ENCODE data around the gene SPHK2. TPM values are rescaled to one million over a fixed set of nuclear protein-coding genes. Genes with fewer than 3 reads are reported as not detected.

Gene SPHK2
- polyA plus RNA-seq, 1 of the 3 experiments (the other 2 are of a cell fraction): 14.8 TPM

DNA sequence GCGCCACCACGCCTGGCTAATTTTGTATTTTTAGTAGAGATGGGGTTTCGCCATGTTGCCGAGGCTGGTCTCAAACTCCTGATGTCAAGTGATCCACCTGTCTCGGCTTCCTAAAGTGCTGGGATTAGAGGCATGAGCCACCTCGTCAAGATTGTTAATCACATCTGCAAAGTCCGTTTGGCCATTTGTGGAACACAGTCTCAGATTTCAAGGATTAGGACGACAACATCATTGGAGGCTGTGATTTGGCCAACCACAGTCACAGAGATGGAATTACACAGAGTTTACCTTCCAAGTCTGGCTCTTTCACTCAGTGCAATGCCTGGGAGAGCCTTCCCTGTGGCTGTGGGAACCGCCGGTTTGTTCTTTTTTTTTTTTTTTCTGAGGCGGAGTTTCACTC is 49.5 kb upstream of the SPHK2 start (continued):
- TF ChIP-seq MXI1 (IDR thresholded peaks at IDR 0.05; ENCODE audit: low read depth, low read length): no peak
- TF ChIP-seq RXRA (IDR thresholded peaks at IDR 0.05; ENCODE audit: borderline replicate concordance, low read depth): no peak

DNA sequence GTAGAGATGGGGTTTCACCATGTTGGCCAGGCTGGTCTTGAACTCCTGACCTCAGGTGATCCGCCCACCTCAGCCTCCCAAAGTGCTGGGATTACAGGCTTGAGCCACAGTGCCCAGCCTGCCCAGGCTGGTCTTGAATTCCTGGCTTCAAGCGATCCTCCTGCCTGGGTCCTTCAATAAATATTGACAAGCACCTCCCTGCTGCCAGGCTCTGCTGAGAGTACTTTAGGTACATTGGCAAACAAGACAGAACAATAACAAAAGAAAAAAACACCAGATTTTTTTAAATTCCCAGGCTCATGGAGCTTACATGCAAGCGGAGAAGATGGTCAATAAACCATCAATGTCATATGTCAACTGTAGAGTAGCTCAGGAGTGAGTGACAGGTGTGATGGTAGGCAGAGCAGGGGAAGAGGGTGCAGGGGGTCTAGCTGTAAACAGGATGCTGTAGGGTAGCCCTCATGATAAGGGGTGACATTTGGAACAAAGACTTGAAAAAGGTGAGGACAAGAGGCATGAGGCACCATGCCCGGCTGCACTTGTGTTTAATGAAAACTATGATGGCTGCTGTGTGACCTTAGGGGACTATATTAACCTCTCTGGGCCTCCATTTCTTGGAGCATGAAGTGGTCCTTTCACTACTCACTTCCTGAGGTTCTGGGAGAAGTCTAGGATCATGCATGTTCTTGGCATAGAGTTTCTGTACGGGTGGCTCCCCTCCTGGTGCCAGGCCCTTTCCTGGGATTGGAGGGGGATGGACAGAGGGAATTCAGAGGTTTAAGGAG is 47.7 kb upstream of the SPHK2 start:
- Histone ChIP-seq H3K9ac (no peak overlapping the region), H3K27me3 (ENCODE audit: insufficient read depth) (no peaks in the 10 kb centered on the region), H3K9me3 (no peaks in the 10 kb centered on the region), H3K36me3 (replicated peaks in 1 of 2; ENCODE audit: control insufficient read depth in 1 of 2, insufficient read depth in 2 of 2, low read length in 1 of 2) (no peaks in the 10 kb centered on the region), H3F3A (replicated peaks; ENCODE audit: insufficient read depth) (peaks cover 12% of the 10 kb centered on the region), H3K4me3 (ENCODE audit: low read depth in 2 of 2, low read length in 1 of 2) (no peak overlapping the region), H3K4me1 (ENCODE audit: control insufficient read depth in 1 of 2, insufficient read depth in 2 of 2, low read depth in 1 of 2, low read length in 1 of 2) (peaks cover 7 to 17% of the 10 kb centered on the region in 2 experiments; a peak in 3 of 4 replicates), H3K27ac (ENCODE audit: low read depth in 2 of 2, low read length in 1 of 2) (no peak overlapping the region), H2AFZ (ENCODE audit: low read depth) (no peak overlapping the region), H3K79me2 (ENCODE audit: insufficient read depth) (no peaks in the 10 kb centered on the region), H4K20me1 (ENCODE audit: insufficient read depth) (no peaks in the 10 kb centered on the region), H3K9me2 (no peaks in the 10 kb centered on the region), H3K4me2 (no peak overlapping the region)
- ChIA-PET CTCF (interaction anchor here (1.7 to 3.5 kb wide), 3 partner anchors 13 to 82 kb away, joined by 4 to 13 read pairs (median 5); no protein-coding TSS in a partner anchor), POLR2A (no interaction called here)
- WGBS (ENCODE audit: low lambda C conversion rate): 77% methylated on average over 5 of the region's 5 CpGs
- no peak for DNase-seq
- no peak for TF ChIP-seq FOSL2 (IDR thresholded peaks at IDR 0.05; ENCODE audit: borderline replicate concordance, low read depth)
- no peak for TF ChIP-seq YY1 (IDR thresholded peaks at IDR 0.05; ENCODE audit: low read depth)
- no peak for TF ChIP-seq REST (IDR thresholded peaks at IDR 0.05; ENCODE audit: low read depth, low read length)
- no peak for TF ChIP-seq TEAD4 (IDR thresholded peaks at IDR 0.05; ENCODE audit: borderline replicate concordance, insufficient read depth)
- TF ChIP-seq CTCF (IDR thresholded peaks at IDR 0.05): no peak
- no peak for TF ChIP-seq POLR2AphosphoS5 (IDR thresholded peaks at IDR 0.05; ENCODE audit: low read depth, low read length)
- TF ChIP-seq TCF12 (IDR thresholded peaks at IDR 0.05): no peak

Data from SK-N-SH (cell line).